Pancreas (tissue), 10 donors: Measurements from ENCODE around the gene CCDC175. TPM values are rescaled to one million over a fixed set of nuclear protein-coding genes. Genes with fewer than 3 reads are reported as not detected.
A peak's percentile ranks its signal among the peaks of the same experiment; 100 is the strongest.

Source experiments
- ATAC-seq, 4 donors: fragments of 200-7000 bp; cut with Tn5 transposase; one replicate each; pipeline versions ENCODE4 v1.8.0 to v1.9.1; 2020; ENCODE audit warnings: mild to moderate bottlenecking in 4 of 4, moderate library complexity in 4 of 4
- DNase-seq, 6 donors: peaks; one replicate each; pipeline ENCODE4 v3.0.0-alpha.2; 2020
- FAIRE-seq: peaks from 2 replicates; lab custom pipeline; 2012; peaks lifted over from hg19 to GRCh38; lab: Jason Lieb, UNC
- H3K27ac ChIP-seq, 4 donors: fragments of 200-600 bp; sonication (generic); 1 replicate in 3 of 4; 2 replicates in 1 of 4; pipeline versions ENCODE4 v1.5.0 to v1.8.0; 2020
- H3K27me3 ChIP-seq, 4 donors: fragments of 200-600 bp; one replicate each; pipeline ENCODE4 v1.8.0; 2021
- H3K36me3 ChIP-seq, 3 donors: fragments of 200-600 bp; sonication (generic) in 1 of 3; one replicate each; pipeline versions ENCODE4 v1.5.0 to v1.8.0; 2020 to 2021
- H3K4me1 ChIP-seq, 3 donors: fragments of 200-600 bp; one replicate each; pipeline ENCODE4 v1.8.0; 2021
- H3K4me3 ChIP-seq, 4 donors: fragments of 200-600 bp; sonication (generic) in 2 of 4; one replicate each; pipeline versions ENCODE4 v1.5.0 to v1.8.0; 2020 to 2021
- H3K9me3 ChIP-seq, 4 donors: fragments of 200-600 bp; one replicate each; pipeline ENCODE4 v1.8.0; 2021
- CTCF ChIP-seq, 4 donors: fragments of 200-600 bp; sonication (generic) in 3 of 4; IDR thresholded peaks; one replicate each; pipeline versions ENCODE4 v1.5.0 to v1.8.0; 2021; ENCODE audit warnings: antibody characterized with exemption in 4 of 4
- WGBS, 2 donors: extraction: QIAGEN DNeasy Blood & Tissue Kit; methylation state at CpG; one replicate each; pipeline ENCODE4 v1.1.7; 2013; 5-methylcytosine and 5-hydroxymethylcytosine counted together
- intact Hi-C, 3 donors: fragments of 100-400 bp; cut with DNase I; formaldehyde crosslinking; loops; one replicate each; pipeline versions ENCODE4 v1.11.1 to v1.14.2; 2022
- polyA plus RNA-seq, 2 donors: library from polyadenylated mRNA; stranded (reverse); fragments of 200-250 nt; gene quantifications; one replicate each; pipeline ENCODE4 v1.2.3, GENCODE V29; 2013
- total RNA-seq, 6 donors: library from RNA; stranded (reverse); fragmentation: NEBNext Ultra II Directional in 4 of 6; extraction: Animal tissue kit (Norgen Biotek cat#: 25700) in 4 of 6; gene quantifications; one replicate each; pipeline versions ENCODE4 v1.2.1 to v1.2.4, GENCODE V29; 2021 to 2023
- donor health status: healthy with polysubstance abuse.
- donor health status: DM: no; HTN: no; CAD: no; lungs with moderate emphysema.
- donor health status: DM: no; HTN: no; CAD: no.
- donor health status: control.
- donor health status: control.
- donor health status: Bipolar disorder and iron deficiency.
- donor health status: DM: yes; HTN: yes; CAD: no.
- donor health status: DM: no; HTN: no; CAD: no.
- donor health status: DM: no; HTN: no; CAD: no.
- donor health status: DM: yes; HTN: yes; CAD: no.

Gene CCDC175
- total and polyA plus RNA-seq, 8 donors: not detected

- ATAC-seq: no peak
- H3K9me3 ChIP-seq: no peaks in the 10 kb centered on the region
- H3K4me3 ChIP-seq: no peak overlapping the region
- no peak for DNase-seq
- H3K27ac ChIP-seq: no peak overlapping the region
- no peaks in the 10 kb centered on the region for H3K4me1 ChIP-seq
- WGBS, 2 donors: 65 to 74% methylated on average over 3 of the region's 3 CpGs
- no peaks in the 10 kb centered on the region for H3K36me3 ChIP-seq
- intact Hi-C loops: no loop called here
- no peak for TF ChIP-seq CTCF (IDR thresholded peaks at IDR 0.05)
- no peak for FAIRE-seq
- H3K27me3 ChIP-seq: no peaks in the 10 kb centered on the region
Measured at GRCh38 chr14:59520224-59520623, 56.4 kb downstream of the CCDC175 start.

- peak in 1 of 4 donors; percentile 29 for ATAC-seq
- Histone ChIP-seq H3K4me3 (no peak overlapping the region), H3K27ac (no peak overlapping the region), H3K36me3 (no peaks in the 10 kb centered on the region), H3K9me3 (no peaks in the 10 kb centered on the region), H3K27me3 (no peaks in the 10 kb centered on the region), H3K4me1 (no peaks in the 10 kb centered on the region)
- TF ChIP-seq CTCF (IDR thresholded peaks at IDR 0.05): peak in 2 of 4 donors; percentile 7 to 13
- no peak for FAIRE-seq
- 56 to 67% methylated on average over 4 of the region's 4 CpGs for WGBS, 2 donors
- intact Hi-C loops: no loop called here
- DNase-seq: no peak
Measured at GRCh38 chr14:59511916-59512575, 64.6 kb downstream of the CCDC175 start.

GRCh38 chr14:59510966-59511365 lies 65.6 kb downstream of the CCDC175 start:
- ATAC-seq (no peak), DNase-seq (no peak), FAIRE-seq (no peak)
- Histone ChIP-seq H3K27ac (no peak overlapping the region), H3K36me3 (no peaks in the 10 kb centered on the region), H3K27me3 (no peaks in the 10 kb centered on the region), H3K9me3 (no peaks in the 10 kb centered on the region), H3K4me3 (no peak overlapping the region), H3K4me1 (no peaks in the 10 kb centered on the region)
- no peak for TF ChIP-seq CTCF (IDR thresholded peaks at IDR 0.05)
- 40 to 46% methylated on average over 3 of the region's 3 CpGs for WGBS, 2 donors
- intact Hi-C loops: no loop called here

GRCh38 chr14:59510001-59510400 lies 66.6 kb downstream of the CCDC175 start:
- Histone ChIP-seq H3K9me3 (no peaks in the 10 kb centered on the region), H3K36me3 (no peaks in the 10 kb centered on the region), H3K27ac (no peak overlapping the region), H3K27me3 (no peaks in the 10 kb centered on the region), H3K4me1 (no peaks in the 10 kb centered on the region), H3K4me3 (no peak overlapping the region)
- TF ChIP-seq CTCF (IDR thresholded peaks at IDR 0.05): no peak
- intact Hi-C loops: no loop called here
- DNase-seq: no peak
- no peak for FAIRE-seq
- 82 to 89% methylated on average over 2 of the region's 2 CpGs for WGBS, 2 donors
- no peak for ATAC-seq

GRCh38 chr14:59509101-59509500 lies 67.5 kb downstream of the CCDC175 start:
- H3K4me3 ChIP-seq: no peak overlapping the region
- DNase-seq (no peak), ATAC-seq (no peak), FAIRE-seq (no peak)
- no peaks in the 10 kb centered on the region for H3K9me3 ChIP-seq
- H3K36me3 ChIP-seq: no peaks in the 10 kb centered on the region
- 60 to 75% methylated on average over 3 of the region's 3 CpGs for WGBS, 2 donors
- no peaks in the 10 kb centered on the region for H3K27me3 ChIP-seq
- intact Hi-C loops: no loop called here
- no peak for TF ChIP-seq CTCF (IDR thresholded peaks at IDR 0.05)
- H3K4me1 ChIP-seq: no peaks in the 10 kb centered on the region
- H3K27ac ChIP-seq: no peak overlapping the region
